Measurements from ENCODE around the gene DCN. TPM values are rescaled to one million over a fixed set of nuclear protein-coding genes. Genes with fewer than 3 reads are reported as not detected.

Gene DCN, protein sequence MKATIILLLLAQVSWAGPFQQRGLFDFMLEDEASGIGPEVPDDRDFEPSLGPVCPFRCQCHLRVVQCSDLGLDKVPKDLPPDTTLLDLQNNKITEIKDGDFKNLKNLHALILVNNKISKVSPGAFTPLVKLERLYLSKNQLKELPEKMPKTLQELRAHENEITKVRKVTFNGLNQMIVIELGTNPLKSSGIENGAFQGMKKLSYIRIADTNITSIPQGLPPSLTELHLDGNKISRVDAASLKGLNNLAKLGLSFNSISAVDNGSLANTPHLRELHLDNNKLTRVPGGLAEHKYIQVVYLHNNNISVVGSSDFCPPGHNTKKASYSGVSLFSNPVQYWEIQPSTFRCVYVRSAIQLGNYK
- not detected in 5 replicates for total RNA-seq (2022; extraction: Qiagen RNA extraction; ENCODE audit: low read depth)

DNA sequence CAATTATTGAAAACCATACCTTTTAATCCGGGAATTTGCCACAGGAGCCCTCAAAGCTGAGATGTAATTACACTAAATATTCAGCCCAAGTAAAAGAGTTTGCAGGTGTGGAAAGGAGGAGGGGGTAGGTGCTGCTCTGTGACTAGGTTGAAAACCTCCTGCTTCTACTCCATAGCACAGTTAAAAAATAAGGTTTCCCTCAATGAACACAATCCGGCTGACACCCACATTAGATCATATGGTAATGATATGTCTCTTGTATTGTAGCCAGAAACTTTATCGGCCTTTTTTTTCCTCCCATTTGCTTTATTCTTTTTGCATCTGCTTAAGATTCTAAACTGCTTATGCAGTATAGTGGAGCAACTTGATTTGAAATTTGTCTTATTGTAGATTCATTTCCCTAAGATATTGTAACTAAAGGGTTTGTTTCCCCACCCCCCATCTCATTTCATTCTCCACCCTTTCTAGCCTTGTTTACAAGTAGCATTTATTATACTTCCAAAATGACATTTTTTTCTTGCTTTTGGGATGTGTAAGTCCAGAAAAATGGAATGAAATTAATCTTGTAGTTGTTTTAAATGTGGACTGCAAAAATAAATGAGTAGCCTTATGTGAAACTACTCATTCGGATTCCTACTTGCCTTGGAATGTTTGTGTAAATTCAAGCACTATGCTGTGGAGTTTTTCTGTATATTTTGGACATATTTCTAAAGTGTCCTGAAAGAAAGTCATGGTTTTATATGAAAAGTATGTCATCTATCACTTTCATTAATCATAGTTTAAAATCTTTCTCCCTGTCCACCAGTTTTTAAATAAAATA is at the start of gene DCN:
TSS of gene DCN (minus strand) at position 182 of the 820 bp plus-strand sequence. CDS start 4,265 bp downstream, outside the sequence.

DNA sequence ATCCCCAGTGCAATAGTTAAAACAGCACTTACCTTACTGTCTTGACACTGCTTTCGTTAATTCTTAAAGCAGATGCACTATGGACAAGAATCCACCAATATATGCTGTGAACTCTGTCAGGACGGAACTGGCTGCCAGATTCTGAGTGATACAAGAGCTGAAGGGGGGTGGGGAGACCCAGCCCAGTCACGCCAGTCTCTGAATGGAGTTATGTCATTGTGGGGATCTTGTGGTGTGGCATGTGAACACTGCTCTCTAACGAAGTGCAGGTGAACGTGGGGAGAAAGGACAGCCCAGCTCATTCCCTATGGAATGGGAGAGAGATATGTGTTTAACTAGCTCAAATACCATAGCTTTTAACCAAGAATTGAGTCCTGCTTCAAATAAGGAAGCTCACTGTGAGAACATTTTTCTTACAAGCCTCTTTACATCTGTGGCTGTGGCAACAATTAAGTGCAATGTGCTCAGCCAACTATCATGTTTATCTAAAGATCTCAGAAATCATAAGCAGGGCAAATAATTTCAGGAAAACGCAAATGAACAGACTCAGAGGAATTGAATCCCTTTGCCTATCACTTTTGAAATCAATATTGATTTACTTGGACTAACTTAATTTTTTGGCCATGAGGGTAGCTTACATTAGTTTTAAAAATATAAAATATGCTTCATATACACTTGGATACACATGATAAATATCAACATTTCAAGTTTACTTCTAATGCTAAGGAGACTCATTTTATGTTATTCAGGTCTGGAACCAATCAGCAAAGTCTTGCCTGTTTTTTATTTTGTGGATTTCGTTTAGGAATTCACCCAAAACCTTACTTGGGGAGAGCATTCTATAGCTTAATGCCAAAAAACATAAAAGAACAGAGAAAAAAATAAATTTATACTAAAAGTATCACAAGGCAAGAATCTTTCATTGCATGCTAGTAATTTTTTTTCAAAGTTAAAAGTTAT is 71.0 kb downstream of the DCN start, which contains the start of gene LUM:
TSS of gene LUM (minus strand) at position 129 of the 960 bp plus-strand sequence. CDS start 2,515 bp downstream, outside the sequence.

Other genes starting within 250 kb of the DCN start
- gene CCER1, start 227.6 kb downstream of the DCN start, total RNA-seq (2022; extraction: Qiagen RNA extraction; ENCODE audit: low read depth), result not detected in 5 replicates
- gene EPYC, start 177.8 kb downstream of the DCN start, total RNA-seq (2022; extraction: Qiagen RNA extraction; ENCODE audit: low read depth), result not detected in 5 replicates
- not detected in 5 replicates for gene KERA, start 124.8 kb downstream of the DCN start, total RNA-seq (2022; extraction: Qiagen RNA extraction; ENCODE audit: low read depth)
- gene LUM, start 71.3 kb downstream of the DCN start, total RNA-seq (2022; extraction: Qiagen RNA extraction; ENCODE audit: low read depth), result 0.13 to 0.46 TPM (median 0.19 TPM) in 5 replicates